ENCODE data around the gene ZDHHC9.

DNA sequence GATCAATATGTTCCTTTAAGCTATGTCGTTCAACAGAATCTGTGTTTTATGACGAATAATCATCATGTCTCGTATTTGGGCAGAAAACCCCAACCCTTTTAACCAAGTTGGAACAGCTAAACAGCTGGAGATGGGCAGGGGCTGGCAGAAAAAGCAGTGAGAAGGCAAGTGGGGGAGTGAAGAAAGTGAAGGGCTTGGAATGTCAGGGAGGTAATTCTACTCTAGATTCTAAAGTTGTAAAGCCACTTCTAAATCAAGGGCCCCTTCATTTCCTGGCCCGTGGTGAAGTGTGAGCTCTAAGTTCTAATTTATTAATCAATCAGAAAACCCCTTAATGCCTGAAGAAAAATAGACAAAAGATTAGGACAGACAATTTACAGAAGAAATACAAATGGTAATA, 43.5 kb downstream of the ZDHHC9 start:
- no peak for TF ChIP-seq POLR2A (IDR thresholded peaks at IDR 0.05)
- TF ChIP-seq, protein P1, sequence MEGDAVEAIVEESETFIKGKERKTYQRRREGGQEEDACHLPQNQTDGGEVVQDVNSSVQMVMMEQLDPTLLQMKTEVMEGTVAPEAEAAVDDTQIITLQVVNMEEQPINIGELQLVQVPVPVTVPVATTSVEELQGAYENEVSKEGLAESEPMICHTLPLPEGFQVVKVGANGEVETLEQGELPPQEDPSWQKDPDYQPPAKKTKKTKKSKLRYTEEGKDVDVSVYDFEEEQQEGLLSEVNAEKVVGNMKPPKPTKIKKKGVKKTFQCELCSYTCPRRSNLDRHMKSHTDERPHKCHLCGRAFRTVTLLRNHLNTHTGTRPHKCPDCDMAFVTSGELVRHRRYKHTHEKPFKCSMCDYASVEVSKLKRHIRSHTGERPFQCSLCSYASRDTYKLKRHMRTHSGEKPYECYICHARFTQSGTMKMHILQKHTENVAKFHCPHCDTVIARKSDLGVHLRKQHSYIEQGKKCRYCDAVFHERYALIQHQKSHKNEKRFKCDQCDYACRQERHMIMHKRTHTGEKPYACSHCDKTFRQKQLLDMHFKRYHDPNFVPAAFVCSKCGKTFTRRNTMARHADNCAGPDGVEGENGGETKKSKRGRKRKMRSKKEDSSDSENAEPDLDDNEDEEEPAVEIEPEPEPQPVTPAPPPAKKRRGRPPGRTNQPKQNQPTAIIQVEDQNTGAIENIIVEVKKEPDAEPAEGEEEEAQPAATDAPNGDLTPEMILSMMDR (IDR thresholded peaks at IDR 0.05): no peak
- TF ChIP-seq EP300 (IDR thresholded peaks at IDR 0.05): no peak
- no peak for TF ChIP-seq POLR2AphosphoS5 (IDR thresholded peaks at IDR 0.05)
